ENCODE measurements around the gene SLC6A3. TPM values are rescaled to one million over a fixed set of nuclear protein-coding genes. Genes with fewer than 3 reads are reported as not detected.
A peak's percentile ranks its signal among the peaks of the same experiment; 100 is the strongest.

SLC6A3 gene
- total RNA-seq, 1 donor from 2014 or later = not detected

DNA sequence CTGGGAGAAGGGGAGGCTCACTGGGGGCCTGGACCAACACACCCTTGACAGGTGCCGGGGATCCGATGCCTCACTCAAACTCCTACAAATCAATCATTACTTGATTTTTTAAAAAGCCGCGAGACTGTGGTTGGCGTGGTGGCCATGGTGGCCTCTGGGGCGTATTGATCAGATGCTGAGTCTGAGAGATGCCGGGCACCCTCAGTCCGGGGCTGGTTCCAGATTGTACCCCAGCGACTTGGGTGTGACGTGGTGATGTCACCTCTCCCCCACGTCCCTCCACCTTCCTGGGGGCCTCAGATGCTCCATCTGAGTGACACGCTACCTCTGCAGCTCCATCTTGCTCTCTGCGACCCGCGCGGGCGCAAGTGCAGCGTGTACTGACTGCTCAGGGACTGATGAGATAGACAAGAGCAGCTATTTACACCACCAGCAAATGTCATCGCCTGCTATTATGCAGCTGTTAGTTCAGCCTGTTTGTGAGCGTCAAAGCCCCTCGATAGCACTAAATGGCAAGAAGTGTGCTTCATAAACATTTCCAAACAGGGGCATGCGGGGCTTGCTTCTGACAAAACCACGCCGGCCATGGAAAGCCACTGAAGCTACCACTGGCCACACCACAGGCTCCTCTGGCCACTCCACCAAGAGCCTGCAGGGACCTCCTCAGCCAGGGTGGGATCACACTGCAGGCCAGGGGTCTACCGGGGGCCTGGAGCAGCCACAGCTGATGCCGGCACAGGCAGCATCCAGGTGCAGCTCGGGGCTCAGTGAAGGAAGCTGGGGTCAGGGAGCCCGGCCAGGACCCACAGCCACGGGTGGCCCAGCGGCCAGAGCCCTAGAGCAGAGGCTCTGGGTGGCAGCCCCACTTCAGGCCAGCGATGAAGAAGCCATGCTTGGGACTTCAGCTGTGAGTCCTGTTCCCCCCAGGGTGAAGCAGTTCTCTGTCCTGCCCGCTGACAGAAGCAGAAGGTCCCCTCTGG, 50.1 kb downstream of the SLC6A3 start:
- Histone ChIP-seq H3K27me3 (ENCODE audit: low read depth) (peaks cover 91% of the 10 kb centered on the region), H3K27ac (replicated peaks) (no peak overlapping the region), H3K4me3 (no peak overlapping the region), H3K9me3 (replicated peaks) (peaks cover 15% of the 10 kb centered on the region), H3K36me3 (no peaks in the 10 kb centered on the region), H3K4me1 (no peaks in the 10 kb centered on the region)
- intact Hi-C loops (cut with micrococcal nuclease) = no loop called here
- DNase-seq = peak; percentile 7
- TF ChIP-seq, protein P1, sequence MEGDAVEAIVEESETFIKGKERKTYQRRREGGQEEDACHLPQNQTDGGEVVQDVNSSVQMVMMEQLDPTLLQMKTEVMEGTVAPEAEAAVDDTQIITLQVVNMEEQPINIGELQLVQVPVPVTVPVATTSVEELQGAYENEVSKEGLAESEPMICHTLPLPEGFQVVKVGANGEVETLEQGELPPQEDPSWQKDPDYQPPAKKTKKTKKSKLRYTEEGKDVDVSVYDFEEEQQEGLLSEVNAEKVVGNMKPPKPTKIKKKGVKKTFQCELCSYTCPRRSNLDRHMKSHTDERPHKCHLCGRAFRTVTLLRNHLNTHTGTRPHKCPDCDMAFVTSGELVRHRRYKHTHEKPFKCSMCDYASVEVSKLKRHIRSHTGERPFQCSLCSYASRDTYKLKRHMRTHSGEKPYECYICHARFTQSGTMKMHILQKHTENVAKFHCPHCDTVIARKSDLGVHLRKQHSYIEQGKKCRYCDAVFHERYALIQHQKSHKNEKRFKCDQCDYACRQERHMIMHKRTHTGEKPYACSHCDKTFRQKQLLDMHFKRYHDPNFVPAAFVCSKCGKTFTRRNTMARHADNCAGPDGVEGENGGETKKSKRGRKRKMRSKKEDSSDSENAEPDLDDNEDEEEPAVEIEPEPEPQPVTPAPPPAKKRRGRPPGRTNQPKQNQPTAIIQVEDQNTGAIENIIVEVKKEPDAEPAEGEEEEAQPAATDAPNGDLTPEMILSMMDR (IDR thresholded peaks at IDR 0.05; ENCODE audit: borderline replicate concordance) = no peak

DNA sequence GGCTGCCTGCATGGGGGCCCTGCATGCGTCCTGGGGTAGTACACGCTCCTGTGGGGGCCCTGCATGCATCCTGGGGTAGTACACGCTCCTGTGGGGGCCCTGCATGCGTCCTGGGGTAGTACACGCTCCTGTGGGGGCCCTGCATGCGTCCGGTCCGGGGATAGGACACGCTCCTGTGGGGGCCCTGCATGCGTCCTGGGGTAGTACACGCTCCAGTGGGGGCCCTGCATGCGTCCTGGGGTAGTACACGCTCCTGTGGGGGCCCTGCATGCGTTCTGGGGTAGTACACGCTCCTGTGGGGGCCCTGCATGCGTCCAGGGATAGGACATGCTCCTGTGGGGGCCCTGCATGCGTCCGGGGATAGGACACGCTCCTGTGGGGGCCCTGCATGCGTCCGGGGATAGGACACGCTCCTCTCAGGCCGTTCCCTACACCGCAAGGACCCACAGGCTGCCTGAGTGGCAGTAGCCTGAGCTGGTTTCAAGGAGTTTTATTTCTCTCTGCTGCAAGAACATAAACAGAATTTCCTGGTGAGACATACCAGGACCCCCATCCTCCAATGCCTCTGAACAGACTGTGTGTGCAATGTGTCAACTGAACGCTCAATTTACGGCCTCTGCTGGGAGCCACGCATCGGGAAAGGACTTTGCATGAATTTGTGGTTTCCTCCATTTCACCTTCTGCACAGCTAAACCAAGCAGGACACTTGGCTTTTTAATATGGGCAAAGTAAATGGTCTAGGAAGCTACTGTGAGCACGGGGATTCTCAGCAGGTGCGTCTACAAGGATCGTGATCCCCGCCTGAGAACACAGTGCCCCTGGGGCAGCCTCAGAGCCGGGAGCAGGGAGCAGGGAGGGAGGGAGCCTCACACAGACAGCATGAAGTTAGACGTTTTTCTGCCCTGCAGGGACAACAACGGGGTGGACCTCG, 51.4 kb downstream of the SLC6A3 start:
- H3K36me3 ChIP-seq = no peaks in the 10 kb centered on the region
- TF ChIP-seq, protein P1 (IDR thresholded peaks at IDR 0.05; ENCODE audit: borderline replicate concordance) = no peak
- peaks cover 91% of the 10 kb centered on the region for H3K27me3 ChIP-seq (ENCODE audit: low read depth)
- DNase-seq = no peak
- H3K27ac ChIP-seq (replicated peaks) = no peak overlapping the region
- intact Hi-C loops (cut with micrococcal nuclease) = no loop called here
- H3K4me1 ChIP-seq = no peaks in the 10 kb centered on the region
- H3K4me3 ChIP-seq = no peak overlapping the region
- peaks cover 5% of the 10 kb centered on the region for H3K9me3 ChIP-seq (replicated peaks)

DNA sequence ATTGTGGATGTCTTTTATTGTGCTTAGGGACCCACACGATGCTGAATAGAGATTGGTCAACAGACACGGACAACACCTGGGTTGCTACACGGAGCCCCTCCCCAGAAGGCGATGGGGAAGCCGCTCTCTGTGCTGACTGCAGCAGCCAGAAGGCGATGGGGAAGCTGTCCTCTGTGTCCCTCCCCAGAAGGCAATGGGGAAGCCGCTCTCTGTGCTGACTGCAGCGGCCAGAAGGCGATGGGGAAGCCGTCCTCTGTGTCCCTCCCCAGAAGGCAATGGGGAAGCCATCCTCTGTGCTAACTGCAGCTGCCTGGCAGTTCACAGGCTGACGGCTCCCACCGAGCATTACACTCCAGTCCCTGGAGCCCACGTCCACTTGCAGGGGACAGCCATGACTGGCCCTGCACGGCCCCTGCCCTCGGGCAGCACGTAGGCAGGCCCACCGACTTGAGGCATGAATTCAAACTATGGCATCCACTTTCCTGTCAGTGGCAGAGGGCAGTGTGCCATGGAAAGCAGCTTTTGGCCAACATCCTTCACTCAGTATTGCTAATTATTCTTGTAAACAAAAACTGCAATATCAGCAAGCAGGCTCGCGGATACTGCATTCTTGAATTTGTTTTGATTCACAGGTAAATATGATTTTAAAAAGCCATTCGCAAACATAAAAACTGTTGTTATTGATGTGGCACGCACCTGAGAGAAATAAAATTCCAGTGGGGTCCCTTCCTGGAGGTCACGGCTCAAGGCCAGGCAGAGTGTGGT, 52.3 kb downstream of the SLC6A3 start:
- Histone ChIP-seq H3K27me3 (ENCODE audit: low read depth) (peaks cover 92% of the 10 kb centered on the region), H3K4me3 (no peak overlapping the region), H3K9me3 (replicated peaks) (no peaks in the 10 kb centered on the region), H3K36me3 (no peaks in the 10 kb centered on the region), H3K27ac (replicated peaks) (no peak overlapping the region), H3K4me1 (no peaks in the 10 kb centered on the region)
- no peak for DNase-seq
- intact Hi-C loops (cut with micrococcal nuclease) = no loop called here
- TF ChIP-seq, protein P1 (IDR thresholded peaks at IDR 0.05; ENCODE audit: borderline replicate concordance) = no peak

DNA sequence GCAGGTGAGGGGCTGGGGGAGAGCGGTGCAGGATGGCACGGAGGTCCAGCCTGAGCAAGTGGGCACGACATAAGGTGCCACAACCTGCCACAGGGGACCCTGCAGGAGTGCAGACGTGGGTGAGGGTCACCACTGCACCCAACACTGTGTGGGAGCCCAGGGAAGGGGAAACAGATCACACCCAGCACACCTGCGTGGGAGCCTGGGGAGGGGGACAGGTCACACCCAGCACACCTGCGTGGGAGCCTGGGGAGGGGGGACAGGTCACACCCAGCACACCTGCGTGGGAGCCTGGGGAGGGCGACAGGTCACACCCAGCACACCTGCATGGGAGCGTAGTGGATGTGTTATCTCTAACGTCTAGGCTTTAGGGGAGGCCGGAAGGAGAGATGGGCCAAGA, 53.0 kb downstream of the SLC6A3 start:
- TF ChIP-seq, protein P1 (IDR thresholded peaks at IDR 0.05; ENCODE audit: borderline replicate concordance) = no peak
- Histone ChIP-seq H3K9me3 (replicated peaks) (no peaks in the 10 kb centered on the region), H3K4me3 (no peak overlapping the region), H3K27me3 (ENCODE audit: low read depth) (peaks cover 93% of the 10 kb centered on the region), H3K27ac (replicated peaks) (no peak overlapping the region), H3K4me1 (no peaks in the 10 kb centered on the region), H3K36me3 (no peaks in the 10 kb centered on the region)
- intact Hi-C loops (cut with micrococcal nuclease) = no loop called here
- DNase-seq = no peak

DNA sequence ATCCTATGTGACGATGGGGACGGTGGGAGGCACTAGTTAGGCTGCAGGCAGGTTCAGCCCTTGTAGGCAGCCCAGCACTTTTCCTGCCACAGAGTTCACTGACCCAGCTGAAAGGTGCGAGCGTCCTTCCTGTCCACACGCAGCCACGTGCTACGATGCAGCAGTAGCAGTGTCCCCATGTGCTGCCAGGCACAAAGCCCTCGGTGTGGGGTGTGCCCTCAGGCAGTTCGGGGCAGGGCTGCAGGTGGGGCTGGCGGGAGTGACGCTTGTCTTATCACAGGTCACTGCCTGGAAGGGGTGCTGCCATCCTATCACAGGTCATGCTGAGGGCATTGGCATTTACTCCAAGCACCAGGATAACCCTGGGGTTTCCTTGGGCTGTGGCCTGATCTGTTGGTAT, 53.5 kb downstream of the SLC6A3 start:
- no peak overlapping the region for H3K4me3 ChIP-seq
- TF ChIP-seq, protein P1 (IDR thresholded peaks at IDR 0.05; ENCODE audit: borderline replicate concordance) = no peak
- H3K4me1 ChIP-seq = peaks cover 1% of the 10 kb centered on the region
- DNase-seq = no peak
- intact Hi-C loops (cut with micrococcal nuclease) = no loop called here
- H3K27ac ChIP-seq (replicated peaks) = no peak overlapping the region
- H3K9me3 ChIP-seq (replicated peaks) = no peaks in the 10 kb centered on the region
- H3K27me3 ChIP-seq (ENCODE audit: low read depth) = peaks cover 93% of the 10 kb centered on the region
- H3K36me3 ChIP-seq = no peaks in the 10 kb centered on the region
